GM19455 (cell line): Measurements from ENCODE around the gene CSTF1.

ENCODE experiments used
- ATAC-seq: cut with Tn5 transposase; IDR thresholded peaks from one replicate; pipeline ENCODE4 v1.9.1; 2021; ENCODE audit not compliant: unreplicated experiment

Gene CSTF1

DNA sequence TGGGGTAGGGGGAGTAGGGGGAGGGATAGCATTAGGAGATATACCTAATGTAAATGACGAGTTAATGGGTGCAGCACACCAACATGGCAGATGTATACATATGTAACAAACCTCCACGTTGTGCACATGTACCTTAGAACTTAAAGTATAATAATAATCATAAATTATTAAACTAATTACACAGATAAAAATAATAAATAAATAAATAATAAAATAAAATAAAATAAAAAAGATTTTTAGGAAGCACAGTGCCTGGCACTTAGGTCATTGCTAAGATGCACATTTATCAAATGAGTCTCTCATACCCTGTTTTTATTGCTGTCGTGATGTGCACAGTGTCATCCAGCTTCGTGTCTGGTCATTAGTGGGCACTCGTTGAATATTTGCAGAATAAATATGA is 57.0 kb downstream of the CSTF1 start:
- no peak for ATAC-seq

DNA sequence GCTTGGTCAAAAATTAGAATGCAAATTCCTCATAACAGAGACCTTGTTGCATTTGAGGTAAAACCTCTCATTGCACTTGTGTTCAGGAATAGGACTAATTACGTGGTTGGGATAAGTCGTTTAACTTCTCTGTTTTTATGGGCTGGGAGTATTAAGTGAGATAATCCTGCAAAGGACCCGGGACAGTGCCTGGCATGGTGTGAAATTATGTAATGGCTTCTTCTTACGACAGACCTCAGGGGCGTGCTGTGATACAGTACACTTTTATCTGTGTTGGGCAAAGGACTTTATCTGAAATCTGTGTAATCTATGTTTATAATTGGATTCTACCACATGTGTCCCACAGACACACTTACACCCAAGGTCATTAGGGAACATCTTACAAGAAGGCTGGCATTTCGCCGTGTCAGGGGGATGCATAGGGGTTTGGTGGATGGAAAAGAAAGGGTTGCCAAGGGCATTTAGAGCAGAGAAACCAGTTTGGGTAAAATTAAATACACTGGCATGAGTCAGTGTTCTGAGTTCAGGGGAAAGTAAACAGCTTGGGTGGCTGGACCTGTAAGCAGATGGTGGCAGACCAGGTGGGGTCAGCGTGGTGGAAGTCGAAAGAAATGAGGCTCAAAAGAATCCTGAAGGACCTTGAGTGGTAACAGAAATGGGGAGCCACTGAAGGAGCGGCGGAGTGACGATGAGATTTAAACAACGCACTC is 58.8 kb downstream of the CSTF1 start:
- no peak for ATAC-seq

DNA sequence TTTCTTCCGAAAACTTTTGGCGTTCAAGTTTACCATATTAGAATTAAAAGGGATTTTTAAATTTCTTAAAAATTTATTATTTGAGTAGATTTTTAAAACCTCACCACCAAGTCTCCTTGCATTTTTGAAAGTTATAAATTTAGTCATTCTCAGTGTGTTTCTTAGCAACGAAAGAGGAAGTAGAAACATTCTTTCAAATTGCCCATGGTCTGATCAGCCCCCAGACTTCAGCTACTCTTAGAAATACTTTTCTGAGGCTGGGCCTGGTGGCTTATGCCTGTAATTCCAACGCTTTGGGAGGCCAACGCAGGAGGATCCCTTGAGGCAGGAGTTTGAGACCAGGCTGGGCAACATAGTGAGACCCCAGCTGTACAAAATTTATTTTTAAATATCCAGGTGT is 60.9 kb downstream of the CSTF1 start:
- peak; percentile 68 for ATAC-seq

DNA sequence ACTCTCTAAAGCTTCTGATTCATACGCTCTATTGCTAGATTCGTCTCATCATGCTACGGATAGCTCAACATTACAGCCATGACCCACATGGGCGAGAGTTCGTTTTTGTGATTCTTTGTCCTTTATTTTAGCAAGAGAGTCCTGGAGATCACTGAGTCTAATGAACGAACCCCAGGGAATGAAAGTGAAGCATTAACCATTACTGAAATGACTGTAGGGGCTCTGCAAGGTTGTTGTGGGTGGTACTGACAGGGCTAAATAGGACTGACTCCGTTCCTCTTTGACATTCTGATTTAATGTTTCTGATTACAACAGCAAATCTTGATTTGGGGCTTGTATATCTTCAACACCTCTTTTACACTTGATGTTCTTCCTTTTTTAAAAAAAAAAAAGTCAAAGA is 62.3 kb downstream of the CSTF1 start:
- peak; percentile 65 for ATAC-seq
